Mesothelial cell of epicardium (in vitro differentiated cells): ENCODE results near the gene MFN2. TPM values are rescaled to one million over a fixed set of nuclear protein-coding genes. Genes with fewer than 3 reads are reported as not detected.

Experiments
- DNase-seq, 2 experiments: peaks; one replicate each; pipeline ENCODE4 v3.0.0; 2021; ENCODE audit warnings: low spot score in 2 of 2; ENCODE audit not compliant: unreplicated experiment in 2 of 2
- H3K27ac Mint-ChIP-seq: 2 replicates; pipeline ENCODE4 v1.8.0; 2021; ENCODE audit warnings: mixed read lengths
- H3K27me3 Mint-ChIP-seq: 2 replicates; pipeline ENCODE4 v1.8.0; 2021; ENCODE audit warnings: low read depth, mixed read lengths
- H3K36me3 Mint-ChIP-seq: 2 replicates; pipeline ENCODE4 v1.8.0; 2021; ENCODE audit warnings: mixed read lengths
- H3K4me1 Mint-ChIP-seq: 2 replicates; pipeline ENCODE4 v1.8.0; 2021; ENCODE audit warnings: mixed read lengths
- H3K4me3 Mint-ChIP-seq: 2 replicates; pipeline ENCODE4 v1.8.0; 2021; ENCODE audit warnings: mild to moderate bottlenecking, moderate library complexity, mixed read lengths
- H3K9me3 Mint-ChIP-seq: 2 replicates; pipeline ENCODE4 v1.8.0; 2021; ENCODE audit warnings: mixed read lengths
- CTCF ChIP-seq: fragments of 200-600 bp; sonication (generic); IDR thresholded peaks from one replicate; pipeline ENCODE4 v1.5.0; 2021; ENCODE audit warnings: antibody characterized with exemption; ENCODE audit not compliant: unreplicated experiment
- total RNA-seq: library from RNA; stranded (reverse); gene quantifications from 3 replicates; pipeline ENCODE4 v1.2.1, GENCODE V29; 2021

Gene MFN2
- total RNA-seq, 1 donor from 2014 or later: 53.7 TPM

DNA sequence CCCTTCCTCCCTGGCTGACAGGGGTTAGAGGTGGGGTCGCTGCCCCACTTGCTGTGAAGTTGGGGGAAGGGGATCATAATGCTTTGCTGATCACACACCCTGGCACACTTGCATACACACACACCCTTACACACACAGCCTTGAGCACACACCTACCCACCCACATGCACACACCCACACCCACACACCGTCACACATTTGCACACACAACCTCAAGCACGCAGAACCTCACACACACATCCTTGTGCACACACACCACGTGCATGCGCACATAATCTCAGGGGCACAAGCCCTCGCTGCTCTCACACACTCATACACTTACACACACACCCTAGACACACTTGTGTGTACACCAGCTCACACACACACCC is 66.5 kb downstream of the MFN2 start:
- no peaks in the 10 kb centered on the region for H3K27me3 Mint-ChIP-seq
- H3K9me3 Mint-ChIP-seq: no peaks in the 10 kb centered on the region
- no peak for DNase-seq
- no peaks in the 10 kb centered on the region for H3K36me3 Mint-ChIP-seq
- no peak overlapping the region for H3K27ac Mint-ChIP-seq
- no peak overlapping the region for H3K4me3 Mint-ChIP-seq
- no peak for TF ChIP-seq CTCF
- H3K4me1 Mint-ChIP-seq: peaks cover 1% of the 10 kb centered on the region

- H3K27me3 Mint-ChIP-seq: no peaks in the 10 kb centered on the region
- H3K9me3 Mint-ChIP-seq: no peaks in the 10 kb centered on the region
- H3K4me3 Mint-ChIP-seq: no peak overlapping the region
- H3K4me1 Mint-ChIP-seq: peaks cover 7% of the 10 kb centered on the region
- no peaks in the 10 kb centered on the region for H3K36me3 Mint-ChIP-seq
- TF ChIP-seq CTCF: no peak
- DNase-seq: no peak
- no peak overlapping the region for H3K27ac Mint-ChIP-seq
Measured at GRCh38 chr1:12047120-12047876, 67.1 kb downstream of the MFN2 start.

DNA sequence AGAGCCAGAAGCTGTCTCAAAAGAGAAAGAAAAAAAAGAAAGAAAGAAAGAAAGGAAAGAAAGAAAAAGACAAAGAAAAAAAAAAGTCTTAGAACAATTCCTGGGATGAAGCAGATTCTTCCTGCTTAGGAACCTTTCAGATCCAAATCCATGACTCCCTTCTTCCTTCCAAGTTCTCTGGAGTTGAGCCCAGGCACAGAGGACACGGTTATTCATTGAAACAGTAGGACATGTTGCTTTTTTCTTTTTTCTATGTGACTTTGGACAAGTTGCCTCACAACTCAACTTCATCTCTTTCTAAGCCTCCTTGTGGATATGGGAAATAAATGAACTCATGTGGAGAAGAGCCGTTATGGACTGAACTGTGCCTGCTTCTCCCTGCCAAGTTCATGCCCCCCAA is 68.1 kb downstream of the MFN2 start:
- Mint-ChIP-seq H3K4me3 (no peak overlapping the region), H3K27me3 (no peaks in the 10 kb centered on the region), H3K36me3 (no peaks in the 10 kb centered on the region), H3K27ac (no peak overlapping the region), H3K4me1 (peaks cover 13% of the 10 kb centered on the region), H3K9me3 (no peaks in the 10 kb centered on the region)
- TF ChIP-seq CTCF: no peak
- no peak for DNase-seq

DNA sequence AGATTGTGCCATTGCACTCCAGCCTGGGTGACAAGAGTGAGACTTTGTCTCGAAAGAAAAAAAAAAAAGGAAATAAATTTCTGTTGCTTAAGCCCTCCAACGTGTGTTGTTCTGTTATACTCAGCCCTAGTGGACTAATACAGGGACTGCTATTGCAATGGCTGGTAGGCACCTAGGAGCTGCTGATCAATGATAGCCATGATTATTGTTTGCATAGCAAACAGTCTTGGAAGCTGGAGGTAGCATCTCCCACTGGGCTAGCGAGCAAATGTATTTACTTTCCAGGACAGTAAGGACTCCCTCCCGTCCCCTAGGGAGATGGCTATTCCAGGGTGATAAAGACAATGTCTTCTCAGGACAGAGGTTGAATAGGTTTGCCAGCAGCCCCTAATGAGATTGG is 69.4 kb downstream of the MFN2 start:
- Mint-ChIP-seq H3K4me1 (peaks cover 13% of the 10 kb centered on the region), H3K4me3 (no peak overlapping the region), H3K27me3 (no peaks in the 10 kb centered on the region), H3K9me3 (no peaks in the 10 kb centered on the region), H3K27ac (no peak overlapping the region), H3K36me3 (no peaks in the 10 kb centered on the region)
- DNase-seq: no peak
- no peak for TF ChIP-seq CTCF

DNA sequence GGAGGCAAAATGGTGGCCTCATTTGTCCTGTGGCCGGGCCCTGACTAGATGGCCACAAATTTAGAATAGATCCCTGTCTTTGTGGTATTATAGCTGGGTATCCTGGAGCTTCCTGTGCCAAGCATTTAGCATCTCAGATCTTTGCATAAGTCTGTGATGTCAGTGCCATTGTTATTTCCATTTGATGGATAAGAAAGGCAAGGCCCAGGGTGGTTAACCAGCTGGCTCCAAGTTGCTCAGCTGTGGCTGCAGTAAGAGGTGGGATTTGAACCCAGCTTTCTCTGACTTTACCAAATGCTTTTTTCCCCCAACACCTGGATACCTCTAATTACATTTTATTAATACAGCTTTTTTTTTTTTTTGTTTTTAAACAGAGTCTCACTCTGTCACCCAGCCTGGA is 71.1 kb downstream of the MFN2 start:
- no peaks in the 10 kb centered on the region for H3K27me3 Mint-ChIP-seq

More for the DNA sequence above, 71.1 kb downstream of the MFN2 start:
- Mint-ChIP-seq H3K36me3 (no peaks in the 10 kb centered on the region), H3K4me1 (peaks cover 13% of the 10 kb centered on the region), H3K27ac (no peak overlapping the region), H3K4me3 (no peak overlapping the region), H3K9me3 (no peaks in the 10 kb centered on the region)
- TF ChIP-seq CTCF: no peak
- DNase-seq: no peak
